DND-41 (cell line): ENCODE results near the gene TPO.
"Not testable (repeated sequence)": the region's sequence is repeated elsewhere in the genome, so short reads cannot be mapped to it uniquely, and the experiment has no call there.

Experiments used
- ATAC-seq: fragments of 200-7000 bp; cut with Tn5 transposase; 3 replicates; pipeline ENCODE4 v1.9.1; 2021; ENCODE audit warnings: low read depth; ENCODE audit not compliant: insufficient read depth
- DNase-seq: peaks from one replicate; pipeline ENCODE4 v3.0.0-alpha.2; 2020
- H2AFZ ChIP-seq: 2 replicates; pipeline ENCODE4 v1.6.0; 2012; ENCODE audit warnings: low read depth, low read length
- H3K27ac ChIP-seq: 2 replicates; pipeline ENCODE4 v1.5.1; 2012; ENCODE audit warnings: low read length, inconsistent platforms
- H3K27me3 ChIP-seq: fragments of 200-600 bp; sonication (generic); 2 replicates; pipeline ENCODE4 v1.6.0; 2012; ENCODE audit warnings: low read length, mild to moderate bottlenecking, inconsistent platforms; ENCODE audit not compliant: insufficient read depth, poor library complexity
- H3K36me3 ChIP-seq: 2 replicates; pipeline ENCODE4 v1.5.1; 2012; ENCODE audit warnings: low read length, inconsistent platforms; ENCODE audit not compliant: insufficient read depth
- H3K4me1 ChIP-seq: 2 replicates; pipeline ENCODE4 v1.5.1; 2012; ENCODE audit warnings: mild to moderate bottlenecking, low read length; ENCODE audit not compliant: insufficient read depth
- H3K4me2 ChIP-seq: 2 replicates; pipeline ENCODE4 v1.6.0; 2012; ENCODE audit warnings: mild to moderate bottlenecking, moderate library complexity, low read length, inconsistent platforms; ENCODE audit not compliant: insufficient read depth
- H3K4me3 ChIP-seq, 2 experiments: fragments of 200-600 bp in 1 of 2; shearing (Covaris generic) in 1 of 2; 2 replicates each; pipeline ENCODE4 v1.5.1; 2012 to 2016; ENCODE audit warnings: inconsistent platforms in 2 of 2, low read length in 2 of 2, mild to moderate bottlenecking in 2 of 2, low read depth in 1 of 2, moderate library complexity in 1 of 2
- H3K79me2 ChIP-seq: 2 replicates; pipeline ENCODE4 v1.6.0; 2012; ENCODE audit warnings: low read length, inconsistent platforms; ENCODE audit not compliant: insufficient read depth
- H3K9ac ChIP-seq: 2 replicates; pipeline ENCODE4 v1.6.0; 2012; ENCODE audit warnings: low read depth, mild to moderate bottlenecking, inconsistent platforms, low read length, moderate library complexity
- H3K9me3 ChIP-seq: 2 replicates; pipeline ENCODE4 v1.5.1; 2012; ENCODE audit warnings: low read length, moderate library complexity, mild to moderate bottlenecking, inconsistent platforms; ENCODE audit not compliant: insufficient read depth, severe bottlenecking
- H4K20me1 ChIP-seq: 2 replicates; pipeline ENCODE4 v1.6.0; 2012; ENCODE audit warnings: low read length; ENCODE audit not compliant: insufficient read depth
- EZH2 ChIP-seq: IDR thresholded peaks from 3 replicates; pipeline ENCODE4 v1.6.1; 2012; ENCODE audit warnings: borderline replicate concordance, low read depth, mild to moderate bottlenecking, moderate library complexity, low read length, inconsistent platforms; ENCODE audit not compliant: severe bottlenecking
- TF ChIP-seq, protein P1 (sequence below): IDR thresholded peaks from 2 replicates; pipeline ENCODE4 v1.5.1; 2012; ENCODE audit warnings: borderline replicate concordance, low read length, moderate library complexity, mild to moderate bottlenecking; ENCODE audit not compliant: poor library complexity, severe bottlenecking; ENCODE audit errors: extremely low read depth

Gene TPO

DNA sequence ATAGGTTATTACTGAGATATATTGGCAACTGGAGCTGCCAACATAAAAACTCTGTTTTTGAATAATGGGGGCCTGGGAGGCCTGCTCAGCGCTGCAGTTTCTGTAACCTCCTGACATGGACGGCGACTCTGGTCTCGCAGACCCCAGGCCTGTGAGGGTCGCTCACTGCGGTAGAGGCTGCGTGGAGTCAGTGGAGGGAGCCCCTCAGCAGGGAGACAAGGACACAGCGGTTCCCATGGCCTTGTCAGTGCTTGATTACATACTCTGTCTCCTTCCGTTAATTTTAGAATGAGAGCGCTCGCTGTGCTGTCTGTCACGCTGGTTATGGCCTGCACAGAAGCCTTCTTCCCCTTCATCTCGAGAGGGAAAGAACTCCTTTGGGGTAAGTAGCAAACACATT is 858 bp downstream of the TPO start:
- no peak for ATAC-seq
- H3K9me3 ChIP-seq: no peaks in the 10 kb centered on the region

DNA sequence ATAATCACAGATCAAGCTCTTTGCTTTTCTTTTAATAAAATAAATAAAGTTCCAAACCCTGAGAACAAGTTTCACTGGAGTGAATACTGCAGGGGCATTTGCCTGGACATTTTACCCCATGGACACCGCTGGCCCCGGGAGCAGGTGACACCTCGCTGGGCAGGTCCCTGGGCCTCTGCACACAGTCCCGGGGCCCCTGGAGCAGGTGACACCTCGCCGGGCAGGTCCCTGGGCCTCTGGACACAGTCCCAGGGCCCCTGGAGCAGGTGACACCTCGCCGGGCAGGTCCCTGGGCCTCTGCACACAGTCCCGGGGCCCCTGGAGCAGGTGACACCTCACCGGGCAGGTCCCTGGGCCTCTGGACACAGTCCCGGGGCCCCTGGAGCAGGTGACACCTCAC is 1.6 kb downstream of the TPO start:
- not testable (repeated sequence) for H3K4me2 ChIP-seq, H3K9me3 ChIP-seq, H2AFZ ChIP-seq, H3K9ac ChIP-seq, H3K4me3 ChIP-seq, H3K27me3 ChIP-seq, H3K4me1 ChIP-seq, DNase-seq, H4K20me1 ChIP-seq, H3K36me3 ChIP-seq, H3K79me2 ChIP-seq, ATAC-seq, H3K27ac ChIP-seq

More for the DNA sequence above, 858 bp downstream of the TPO start:
- Histone ChIP-seq H3K27me3 (no peaks in the 10 kb centered on the region), H3K9ac (no peak overlapping the region), H3K4me1 (no peaks in the 10 kb centered on the region), H3K36me3 (no peaks in the 10 kb centered on the region), H3K27ac (no peak overlapping the region), H3K4me3 (no peak overlapping the region), H3K4me2 (no peak overlapping the region), H2AFZ (no peak overlapping the region), H3K79me2 (no peaks in the 10 kb centered on the region), H4K20me1 (no peaks in the 10 kb centered on the region)
- TF ChIP-seq, protein P1, sequence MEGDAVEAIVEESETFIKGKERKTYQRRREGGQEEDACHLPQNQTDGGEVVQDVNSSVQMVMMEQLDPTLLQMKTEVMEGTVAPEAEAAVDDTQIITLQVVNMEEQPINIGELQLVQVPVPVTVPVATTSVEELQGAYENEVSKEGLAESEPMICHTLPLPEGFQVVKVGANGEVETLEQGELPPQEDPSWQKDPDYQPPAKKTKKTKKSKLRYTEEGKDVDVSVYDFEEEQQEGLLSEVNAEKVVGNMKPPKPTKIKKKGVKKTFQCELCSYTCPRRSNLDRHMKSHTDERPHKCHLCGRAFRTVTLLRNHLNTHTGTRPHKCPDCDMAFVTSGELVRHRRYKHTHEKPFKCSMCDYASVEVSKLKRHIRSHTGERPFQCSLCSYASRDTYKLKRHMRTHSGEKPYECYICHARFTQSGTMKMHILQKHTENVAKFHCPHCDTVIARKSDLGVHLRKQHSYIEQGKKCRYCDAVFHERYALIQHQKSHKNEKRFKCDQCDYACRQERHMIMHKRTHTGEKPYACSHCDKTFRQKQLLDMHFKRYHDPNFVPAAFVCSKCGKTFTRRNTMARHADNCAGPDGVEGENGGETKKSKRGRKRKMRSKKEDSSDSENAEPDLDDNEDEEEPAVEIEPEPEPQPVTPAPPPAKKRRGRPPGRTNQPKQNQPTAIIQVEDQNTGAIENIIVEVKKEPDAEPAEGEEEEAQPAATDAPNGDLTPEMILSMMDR: no peak
- TF ChIP-seq EZH2: no peak
- DNase-seq: no peak

DNA sequence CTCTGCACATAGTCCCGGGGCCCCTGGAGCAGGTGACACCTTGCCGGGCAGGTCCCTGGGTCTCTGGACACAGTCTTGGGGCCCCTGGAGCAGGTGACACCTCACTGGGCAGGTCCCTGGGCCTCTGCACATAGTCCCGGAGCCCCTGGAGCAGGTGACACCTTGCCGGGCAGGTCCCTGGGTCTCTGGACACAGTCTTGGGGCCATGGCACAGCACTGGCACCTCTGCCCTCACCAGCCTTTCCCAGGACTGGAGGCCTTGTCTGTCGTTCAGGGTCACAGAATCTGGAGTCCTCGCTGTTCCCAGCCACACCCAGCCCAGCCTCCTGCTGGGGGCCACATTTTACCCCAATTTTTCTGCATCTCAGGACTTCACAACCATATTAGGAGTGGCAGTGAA is 2.2 kb downstream of the TPO start:
- no peaks in the 10 kb centered on the region for H3K9me3 ChIP-seq
- H3K9ac ChIP-seq: no peak overlapping the region
- ATAC-seq (no peak), DNase-seq (no peak)
- no peak overlapping the region for H3K27ac ChIP-seq
- no peaks in the 10 kb centered on the region for H3K27me3 ChIP-seq
- H4K20me1 ChIP-seq: no peaks in the 10 kb centered on the region
- H3K36me3 ChIP-seq: no peaks in the 10 kb centered on the region
- H2AFZ ChIP-seq: no peak overlapping the region
- no peak overlapping the region for H3K4me3 ChIP-seq
- TF ChIP-seq, protein P1: no peak
- TF ChIP-seq EZH2: no peak
- no peaks in the 10 kb centered on the region for H3K4me1 ChIP-seq
- no peaks in the 10 kb centered on the region for H3K79me2 ChIP-seq
- H3K4me2 ChIP-seq: no peak overlapping the region

DNA sequence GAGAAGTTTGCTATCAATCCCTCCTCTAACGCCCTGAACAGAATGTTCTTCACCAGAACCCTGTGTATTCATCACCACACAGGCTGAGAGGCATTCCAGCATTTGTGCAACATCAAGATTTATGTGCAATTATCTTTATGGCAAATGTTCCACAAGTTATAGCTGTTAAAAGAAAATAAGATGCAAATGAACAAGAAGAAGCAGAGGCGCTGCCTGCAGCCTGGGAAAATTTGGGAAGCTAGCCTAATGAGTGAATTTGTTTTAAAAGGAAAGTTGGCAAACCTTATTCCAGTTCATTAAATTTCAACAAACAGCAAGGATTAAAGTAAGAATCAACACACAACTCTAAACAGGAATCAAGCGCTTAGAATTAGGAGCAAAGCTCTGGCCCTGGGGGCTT is 5.3 kb downstream of the TPO start:
- ATAC-seq: no peak
- H4K20me1 ChIP-seq: no peaks in the 10 kb centered on the region

More for the DNA sequence above, 5.3 kb downstream of the TPO start:
- no peak overlapping the region for H2AFZ ChIP-seq
- H3K27me3 ChIP-seq: no peaks in the 10 kb centered on the region
- no peaks in the 10 kb centered on the region for H3K36me3 ChIP-seq
- H3K79me2 ChIP-seq: no peaks in the 10 kb centered on the region
- no peak overlapping the region for H3K9ac ChIP-seq
- H3K4me2 ChIP-seq: no peak overlapping the region
- H3K27ac ChIP-seq: no peak overlapping the region
- no peak for DNase-seq
- no peaks in the 10 kb centered on the region for H3K4me1 ChIP-seq
- H3K4me3 ChIP-seq: no peak overlapping the region
- no peak for TF ChIP-seq EZH2
- TF ChIP-seq, protein P1: no peak
- no peaks in the 10 kb centered on the region for H3K9me3 ChIP-seq
